ENCODE data around the gene LRRC23.
"Not testable (repeated sequence)": the region's sequence is repeated elsewhere in the genome, so short reads cannot be mapped to it uniquely, and the experiment has no call there.

The LRRC23 gene

DNA sequence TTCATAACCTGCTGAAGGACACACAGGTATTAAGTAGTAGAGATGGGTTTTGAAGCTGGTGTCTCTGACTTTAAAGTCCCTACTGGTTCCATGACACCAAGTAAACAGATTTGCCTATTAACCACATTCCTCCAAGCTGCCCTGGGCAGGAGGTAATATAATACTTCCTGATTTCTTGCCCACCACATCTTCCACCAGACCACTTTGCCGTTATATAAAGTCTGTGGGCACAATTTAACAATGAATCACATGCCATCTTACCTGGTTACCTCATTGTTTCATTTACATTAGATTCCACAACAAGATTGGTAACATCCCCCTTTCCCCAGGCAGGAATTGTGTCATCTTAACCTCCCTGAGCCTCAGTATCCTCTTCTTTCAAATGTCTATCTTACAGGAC, 900 bp upstream of the LRRC23 start:
- no peak for DNase-seq

- no peak for DNase-seq
These were observed 905 bp downstream of the LRRC23 start for GRCh38 chr12:6905414-6906040.

DNA sequence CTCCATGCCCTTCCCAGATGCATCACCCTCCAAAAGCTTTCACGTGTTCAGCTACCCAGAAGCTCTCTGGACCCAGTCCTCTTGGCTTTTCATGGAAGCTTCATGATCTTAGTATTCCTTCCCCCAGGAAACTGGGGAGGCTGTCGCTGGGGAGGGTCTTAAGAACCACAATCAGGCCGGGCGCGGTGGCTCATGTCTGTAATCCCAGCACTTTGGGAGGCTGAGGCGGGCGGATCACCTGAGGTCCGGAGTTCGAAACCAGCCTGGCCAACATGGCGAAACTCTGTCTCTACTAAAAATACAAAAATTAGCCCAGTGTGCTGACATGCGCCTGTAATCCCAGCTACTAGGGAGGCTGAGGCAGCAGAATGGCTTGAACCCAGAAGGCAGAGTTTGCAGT, 3.5 kb downstream of the LRRC23 start:
- not testable (repeated sequence) for DNase-seq

GRCh38 chr12:6909421-6910145, 5.0 kb downstream of the LRRC23 start:
- DNase-seq = no peak

DNA sequence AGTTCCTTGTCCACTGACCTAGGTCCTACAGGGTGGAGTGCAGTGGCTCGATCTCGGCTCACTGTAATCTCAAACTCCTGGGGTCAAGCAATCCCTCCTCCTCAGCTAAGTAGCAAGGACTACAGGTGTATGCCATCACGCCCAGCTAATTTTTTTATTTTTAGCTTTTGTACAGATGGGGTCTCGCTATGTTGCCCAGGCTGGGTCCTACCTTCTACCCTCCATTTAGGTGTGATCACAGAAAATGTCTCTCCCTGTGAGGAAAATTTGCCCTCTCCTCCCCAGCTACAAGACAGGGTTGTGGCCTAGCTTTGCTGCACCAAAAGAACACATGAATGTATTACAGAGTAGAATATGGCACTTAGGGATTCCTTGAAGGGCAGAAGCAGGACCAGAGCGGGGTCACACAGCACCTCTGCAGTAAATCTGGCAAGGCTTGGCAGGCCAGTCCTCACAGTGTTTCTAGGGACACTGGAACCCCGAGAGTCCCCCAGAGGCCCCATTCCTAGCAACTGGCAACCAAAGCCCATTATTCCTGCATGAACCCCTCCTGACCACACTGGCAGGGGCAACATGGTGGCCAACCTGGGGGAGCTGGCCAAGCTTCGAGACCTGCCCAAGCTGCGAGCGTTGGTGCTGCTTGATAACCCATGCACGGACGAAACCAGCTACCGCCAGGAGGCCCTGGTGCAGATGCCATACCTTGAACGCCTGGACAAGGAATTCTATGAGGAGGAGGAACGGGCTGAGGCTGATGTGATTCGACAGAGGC, 7.7 kb downstream of the LRRC23 start:
- no peak for DNase-seq

DNA sequence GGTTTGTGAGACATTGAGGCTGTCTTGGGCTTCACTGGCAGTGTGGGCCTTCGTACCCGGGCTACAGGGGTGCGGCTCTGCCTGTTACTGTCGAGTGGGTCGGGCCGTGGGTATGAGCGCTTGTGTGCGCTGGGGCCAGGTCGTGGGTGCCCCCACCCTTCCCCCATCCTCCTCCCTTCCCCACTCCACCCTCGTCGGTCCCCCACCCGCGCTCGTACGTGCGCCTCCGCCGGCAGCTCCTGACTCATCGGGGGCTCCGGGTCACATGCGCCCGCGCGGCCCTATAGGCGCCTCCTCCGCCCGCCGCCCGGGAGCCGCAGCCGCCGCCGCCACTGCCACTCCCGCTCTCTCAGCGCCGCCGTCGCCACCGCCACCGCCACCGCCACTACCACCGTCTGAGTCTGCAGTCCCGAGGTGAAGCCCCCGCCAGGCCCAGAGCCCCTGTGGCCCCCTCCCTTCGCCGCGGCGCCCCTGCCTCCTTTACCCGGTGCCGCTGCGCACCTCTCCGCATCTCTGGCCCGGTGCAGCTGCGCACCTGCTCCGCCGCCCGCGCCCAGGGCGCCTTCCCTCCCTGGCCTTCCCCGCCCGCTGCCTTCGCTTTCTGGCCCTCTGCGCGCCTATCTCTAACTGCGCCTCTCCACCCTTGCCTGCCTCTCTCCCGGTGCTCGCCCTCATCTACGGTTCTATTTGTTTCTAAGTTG, 9.8 kb downstream of the LRRC23 start, which contains the start of gene ENO2:
Gene ENO2 (plus strand): TSS at position 335 of the 701 bp plus-strand sequence. CDS start 1,253 bp downstream, outside the sequence.
- peak; percentile 81 for DNase-seq

- no peak for DNase-seq
These were observed 10.5 kb downstream of the LRRC23 start for GRCh38 chr12:6914947-6915788.

DNA sequence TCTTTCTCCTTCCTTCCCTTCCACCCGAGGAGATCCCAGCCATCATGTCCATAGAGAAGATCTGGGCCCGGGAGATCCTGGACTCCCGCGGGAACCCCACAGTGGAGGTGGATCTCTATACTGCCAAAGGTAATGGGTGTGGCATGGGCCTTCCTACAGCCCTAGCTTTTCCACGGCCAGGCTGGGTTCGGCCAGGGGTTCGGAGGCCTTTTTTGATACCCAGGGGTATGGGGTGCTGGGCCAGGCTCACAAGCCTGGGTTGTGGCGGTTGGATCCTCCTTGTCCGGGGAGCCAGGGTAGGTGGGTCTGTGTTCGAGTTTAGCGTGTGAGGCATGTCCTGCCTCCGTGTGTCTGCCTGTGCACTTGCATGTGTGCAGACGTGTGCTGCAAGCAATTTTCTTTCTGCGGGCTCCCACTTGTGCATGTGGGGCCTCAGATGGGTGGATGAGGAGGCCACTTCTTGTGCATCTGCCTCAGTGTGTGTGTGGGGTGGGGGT, 11.2 kb downstream of the LRRC23 start:
- no peak for DNase-seq

GRCh38 chr12:6916426-6917200, 12.0 kb downstream of the LRRC23 start:
- no peak for DNase-seq

DNA sequence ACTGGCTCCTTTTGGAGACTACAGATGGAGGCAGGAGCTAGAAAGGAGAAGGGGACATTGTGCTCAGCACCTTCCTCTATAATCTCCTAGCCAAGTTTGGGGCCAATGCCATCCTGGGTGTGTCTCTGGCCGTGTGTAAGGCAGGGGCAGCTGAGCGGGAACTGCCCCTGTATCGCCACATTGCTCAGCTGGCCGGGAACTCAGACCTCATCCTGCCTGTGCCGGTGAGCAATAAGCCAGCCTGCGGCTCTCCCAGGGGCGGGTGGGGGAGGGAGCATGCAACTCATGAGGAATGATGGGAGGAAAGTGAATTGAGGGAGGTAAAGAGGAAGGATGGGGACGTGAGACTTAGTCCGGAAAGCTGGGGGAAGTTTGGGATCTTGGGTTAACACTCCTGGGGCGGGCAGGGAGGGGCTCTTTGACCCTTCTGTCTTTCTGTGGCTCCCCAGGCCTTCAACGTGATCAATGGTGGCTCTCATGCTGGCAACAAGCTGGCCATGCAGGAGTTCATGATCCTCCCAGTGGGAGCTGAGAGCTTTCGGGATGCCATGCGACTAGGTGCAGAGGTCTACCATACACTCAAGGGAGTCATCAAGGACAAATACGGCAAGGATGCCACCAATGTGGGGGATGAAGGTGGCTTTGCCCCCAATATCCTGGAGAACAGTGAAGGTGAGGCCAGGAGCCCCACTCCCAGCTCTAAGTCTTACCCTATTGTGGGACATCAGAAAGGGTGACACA, 13.0 kb downstream of the LRRC23 start:
- peak; percentile 45 for DNase-seq

- DNase-seq = no peak
These were observed 15.0 kb downstream of the LRRC23 start for GRCh38 chr12:6919588-6919987.

DNA sequence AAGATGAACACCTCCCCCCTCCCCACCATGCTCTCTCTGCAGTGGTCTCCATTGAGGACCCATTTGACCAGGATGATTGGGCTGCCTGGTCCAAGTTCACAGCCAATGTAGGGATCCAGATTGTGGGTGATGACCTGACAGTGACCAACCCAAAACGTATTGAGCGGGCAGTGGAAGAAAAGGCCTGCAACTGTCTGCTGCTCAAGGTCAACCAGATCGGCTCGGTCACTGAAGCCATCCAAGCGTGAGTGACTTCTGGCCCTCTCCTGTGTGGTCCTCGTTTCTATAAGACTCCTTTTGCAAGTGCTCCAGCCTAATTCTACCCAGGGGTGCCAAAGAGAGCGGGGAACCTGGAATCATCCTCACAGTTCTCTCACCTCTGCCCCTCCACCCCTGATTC, 16.9 kb downstream of the LRRC23 start:
- DNase-seq = no peak

GRCh38 chr12:6921996-6922946, 17.6 kb downstream of the LRRC23 start:
- DNase-seq = no peak

GRCh38 chr12:6923003-6923732, 18.5 kb downstream of the LRRC23 start:
- no peak for DNase-seq

GRCh38 chr12:6923851-6924250, 19.2 kb downstream of the LRRC23 start:
- no peak for DNase-seq

DNA sequence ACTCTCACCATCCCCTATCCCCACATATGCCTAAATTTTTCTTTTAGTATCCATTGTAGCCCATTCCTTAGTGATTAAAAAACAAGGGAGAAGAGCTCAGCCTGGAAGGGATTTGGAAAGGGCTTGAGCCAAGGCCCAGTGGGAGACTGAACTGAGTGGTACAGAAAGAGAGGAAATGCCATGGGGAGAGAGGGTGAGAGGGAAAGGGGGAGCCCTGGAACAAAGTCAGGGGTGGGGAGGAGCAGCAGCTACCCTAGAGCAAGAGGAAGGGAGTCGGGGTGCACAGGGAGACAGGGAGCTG, 20.6 kb downstream of the LRRC23 start:
- no peak for DNase-seq

- peak; percentile 91 for DNase-seq
These were observed 21.1 kb downstream of the LRRC23 start for GRCh38 chr12:6925540-6926279.
